Measurements from ENCODE around the gene NOTCH3. TPM values are rescaled to one million over a fixed set of nuclear protein-coding genes. Genes with fewer than 3 reads are reported as not detected.
A peak's percentile ranks its signal among the peaks of the same experiment; 100 is the strongest.

NOTCH3 gene
- total and polyA plus RNA-seq, 2 donors from 2014 or later: 15.1 to 92.3 TPM

DNA sequence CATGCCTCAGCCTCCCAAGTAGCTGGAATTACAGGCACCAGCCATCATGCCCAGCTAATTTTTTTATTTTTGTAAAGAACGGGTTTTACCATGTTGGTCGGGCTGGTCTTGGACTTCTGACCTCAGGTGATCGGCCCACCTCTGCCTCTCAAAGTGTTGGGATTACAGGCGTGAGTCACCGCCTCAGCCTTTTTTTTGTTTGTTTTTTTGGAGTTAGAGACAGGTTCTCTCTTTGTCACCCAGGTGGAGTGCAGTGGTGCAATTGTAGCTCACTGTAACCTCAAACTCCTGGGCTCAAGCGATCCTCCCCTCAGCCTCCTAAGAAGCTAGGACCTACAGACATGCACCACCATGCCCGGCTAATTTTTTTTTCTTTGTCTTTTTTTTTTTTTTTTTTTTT lies 15.6 kb upstream of the NOTCH3 start:
- TF ChIP-seq, protein P1, sequence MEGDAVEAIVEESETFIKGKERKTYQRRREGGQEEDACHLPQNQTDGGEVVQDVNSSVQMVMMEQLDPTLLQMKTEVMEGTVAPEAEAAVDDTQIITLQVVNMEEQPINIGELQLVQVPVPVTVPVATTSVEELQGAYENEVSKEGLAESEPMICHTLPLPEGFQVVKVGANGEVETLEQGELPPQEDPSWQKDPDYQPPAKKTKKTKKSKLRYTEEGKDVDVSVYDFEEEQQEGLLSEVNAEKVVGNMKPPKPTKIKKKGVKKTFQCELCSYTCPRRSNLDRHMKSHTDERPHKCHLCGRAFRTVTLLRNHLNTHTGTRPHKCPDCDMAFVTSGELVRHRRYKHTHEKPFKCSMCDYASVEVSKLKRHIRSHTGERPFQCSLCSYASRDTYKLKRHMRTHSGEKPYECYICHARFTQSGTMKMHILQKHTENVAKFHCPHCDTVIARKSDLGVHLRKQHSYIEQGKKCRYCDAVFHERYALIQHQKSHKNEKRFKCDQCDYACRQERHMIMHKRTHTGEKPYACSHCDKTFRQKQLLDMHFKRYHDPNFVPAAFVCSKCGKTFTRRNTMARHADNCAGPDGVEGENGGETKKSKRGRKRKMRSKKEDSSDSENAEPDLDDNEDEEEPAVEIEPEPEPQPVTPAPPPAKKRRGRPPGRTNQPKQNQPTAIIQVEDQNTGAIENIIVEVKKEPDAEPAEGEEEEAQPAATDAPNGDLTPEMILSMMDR (IDR thresholded peaks at IDR 0.05; ENCODE audit: borderline replicate concordance, extremely low read depth, insufficient read depth): no peak
- no peak overlapping the region for H3K27ac ChIP-seq (ENCODE audit: low read depth in 2 of 2, low read length in 2 of 2)
- no peaks in the 10 kb centered on the region for H3K4me1 ChIP-seq (ENCODE audit: control insufficient read depth in 2 of 3, insufficient read depth in 2 of 3, low read depth in 1 of 3, low read length in 3 of 3)
- intact Hi-C loops (cut with DNase I): no loop called here
- H3K9me3 ChIP-seq (ENCODE audit: control insufficient read depth in 2 of 3, insufficient read depth in 1 of 3, low read length in 3 of 3): no peaks in the 10 kb centered on the region
- H3K9ac ChIP-seq (ENCODE audit: low read length in 3 of 3): no peak overlapping the region
- no peak for DNase-seq
- FAIRE-seq: no peak
- no peaks in the 10 kb centered on the region for H3K27me3 ChIP-seq (ENCODE audit: control insufficient read depth, insufficient read depth, low read length)
- no peak overlapping the region for H3K4me3 ChIP-seq (ENCODE audit: low read length in 3 of 3)
- H3K36me3 ChIP-seq (ENCODE audit: control insufficient read depth in 2 of 3, insufficient read depth in 3 of 3, low read length in 3 of 3): no peaks in the 10 kb centered on the region

DNA sequence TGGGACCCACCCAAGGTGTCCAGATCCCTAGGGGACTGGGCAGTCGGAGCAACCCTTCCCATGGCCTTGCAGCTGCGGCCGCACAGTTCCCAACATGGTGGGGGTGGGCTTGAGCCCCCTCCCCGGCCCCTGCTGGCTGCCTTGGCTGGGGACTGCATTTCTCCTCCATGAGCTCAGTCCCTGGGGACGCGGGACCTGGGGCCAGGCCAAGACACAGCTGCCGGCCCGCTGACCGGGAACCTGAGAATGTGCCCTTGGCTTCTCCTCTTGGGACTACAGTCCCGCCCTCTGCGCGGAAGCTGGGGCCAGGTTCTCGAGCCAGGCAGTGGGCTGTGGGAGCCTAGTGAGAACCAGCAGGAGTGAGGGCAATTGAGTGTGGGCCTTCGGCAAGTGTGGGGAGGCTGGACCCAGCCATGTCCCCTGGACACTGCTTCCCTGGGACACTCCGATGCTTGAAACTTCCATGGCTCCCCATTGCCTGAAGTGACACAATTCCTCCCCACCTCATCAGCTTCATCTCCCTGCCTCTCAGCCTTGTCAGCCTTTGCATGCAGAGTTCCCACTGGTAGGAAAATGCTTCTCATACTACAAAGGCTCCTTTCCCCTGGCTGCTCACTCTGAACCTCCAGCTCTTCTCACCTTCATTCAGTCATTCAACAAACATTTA lies 13.1 kb upstream of the NOTCH3 start:
- Histone ChIP-seq H3K4me1 (ENCODE audit: control insufficient read depth in 2 of 3, insufficient read depth in 2 of 3, low read depth in 1 of 3, low read length in 3 of 3) (no peaks in the 10 kb centered on the region), H3K36me3 (ENCODE audit: control insufficient read depth in 2 of 3, insufficient read depth in 3 of 3, low read length in 3 of 3) (no peaks in the 10 kb centered on the region), H3K27ac (ENCODE audit: low read depth in 2 of 2, low read length in 2 of 2) (no peak overlapping the region), H3K9me3 (ENCODE audit: control insufficient read depth in 2 of 3, insufficient read depth in 1 of 3, low read length in 3 of 3) (no peaks in the 10 kb centered on the region), H3K27me3 (ENCODE audit: control insufficient read depth, insufficient read depth, low read length) (no peaks in the 10 kb centered on the region), H3K9ac (ENCODE audit: low read length in 3 of 3) (no peak overlapping the region), H3K4me3 (ENCODE audit: low read length in 3 of 3) (no peak overlapping the region)
- peak in 2 of 5 donors; percentile 64 to 90 for DNase-seq
- TF ChIP-seq, protein P1 (IDR thresholded peaks at IDR 0.05; ENCODE audit: borderline replicate concordance, extremely low read depth, insufficient read depth): no peak
- intact Hi-C loops (cut with DNase I): no loop called here
- no peak for FAIRE-seq

- no peak for FAIRE-seq
- H3K36me3 ChIP-seq (ENCODE audit: control insufficient read depth in 2 of 3, insufficient read depth in 3 of 3, low read length in 3 of 3): no peaks in the 10 kb centered on the region
- no peaks in the 10 kb centered on the region for H3K9me3 ChIP-seq (ENCODE audit: control insufficient read depth in 2 of 3, insufficient read depth in 1 of 3, low read length in 3 of 3)
- H3K4me1 ChIP-seq (ENCODE audit: control insufficient read depth in 2 of 3, insufficient read depth in 2 of 3, low read depth in 1 of 3, low read length in 3 of 3): no peaks in the 10 kb centered on the region
- no peak overlapping the region for H3K9ac ChIP-seq (ENCODE audit: low read length in 3 of 3)
- no peak overlapping the region for H3K4me3 ChIP-seq (ENCODE audit: low read length in 3 of 3)
- H3K27me3 ChIP-seq (ENCODE audit: control insufficient read depth, insufficient read depth, low read length): no peaks in the 10 kb centered on the region
- TF ChIP-seq, protein P1 (IDR thresholded peaks at IDR 0.05; ENCODE audit: borderline replicate concordance, extremely low read depth, insufficient read depth): no peak
- intact Hi-C loops (cut with DNase I): no loop called here
- no peak for DNase-seq
- no peak overlapping the region for H3K27ac ChIP-seq (ENCODE audit: low read depth in 2 of 2, low read length in 2 of 2)
Measured at GRCh38 chr19:15212711-15213110, 11.9 kb upstream of the NOTCH3 start.

All from kidney (tissue), 14 donors.